ENCODE results near the gene FIGN. TPM values are rescaled to one million over a fixed set of nuclear protein-coding genes. Genes with fewer than 3 reads are reported as not detected.

FIGN gene
- total RNA-seq, 1 experiment from 2014 or later, result 1.5 TPM

GRCh38 chr2:163675388-163675787, 60.4 kb downstream of the FIGN start:
- ChIA-PET CTCF (no interaction called here), POLR2A (ENCODE audit: unreplicated experiment) (no interaction called here)
- intact Hi-C loops (cut with micrococcal nuclease), result no loop called here
- no peaks in the 10 kb centered on the region for H3K36me3 ChIP-seq (ENCODE audit: low read depth, low read length)
- no peak overlapping the region for H3K4me3 ChIP-seq (ENCODE audit: low read length)
- H3K79me2 ChIP-seq (ENCODE audit: low read length), result no peaks in the 10 kb centered on the region
- H3K27ac ChIP-seq (ENCODE audit: low read length), result no peak overlapping the region
- H3K4me2 ChIP-seq (ENCODE audit: low read length), result no peak overlapping the region
- no peaks in the 10 kb centered on the region for H3K9me3 ChIP-seq (ENCODE audit: low read length)
- H2AFZ ChIP-seq (ENCODE audit: low read length), result no peak overlapping the region
- H4K20me1 ChIP-seq (ENCODE audit: low read length), result no peaks in the 10 kb centered on the region
- no TSS peak for BruUV-seq (replicated peaks)
- H3F3A ChIP-seq (ENCODE audit: low read length, unreplicated experiment), result no peaks in the 10 kb centered on the region
- H3K4me1 ChIP-seq (ENCODE audit: insufficient read depth, low read length), result no peaks in the 10 kb centered on the region
- ATAC-seq (no peak), DNase-seq (no peak)
- TF ChIP-seq CTCF (conservative IDR thresholded peaks at IDR 0.05; ENCODE audit: low read depth, low read length) (no peak), EZH2 (IDR thresholded peaks at IDR 0.05; ENCODE audit: low read length, unreplicated experiment) (no peak), EZH2phosphoT487 (IDR thresholded peaks at IDR 0.05; ENCODE audit: borderline replicate concordance, low read length) (no peak)
- H3K27me3 ChIP-seq (ENCODE audit: low read length), result no peaks in the 10 kb centered on the region
- H3K9ac ChIP-seq (ENCODE audit: low read length), result no peak overlapping the region
- H3K9me2 ChIP-seq (replicated peaks; ENCODE audit: low read length), result no peaks in the 10 kb centered on the region

GRCh38 chr2:163673522-163673921, 62.3 kb downstream of the FIGN start:
- ChIA-PET POLR2A (ENCODE audit: unreplicated experiment) (no interaction called here), CTCF (no interaction called here)
- no peak overlapping the region for H3K27ac ChIP-seq (ENCODE audit: low read length)
- TF ChIP-seq EZH2phosphoT487 (IDR thresholded peaks at IDR 0.05; ENCODE audit: borderline replicate concordance, low read length), result no peak
- no peak for TF ChIP-seq EZH2 (IDR thresholded peaks at IDR 0.05; ENCODE audit: low read length, unreplicated experiment)
- TF ChIP-seq CTCF (conservative IDR thresholded peaks at IDR 0.05; ENCODE audit: low read depth, low read length), result no peak
- BruUV-seq (replicated peaks), result no TSS peak
- H3K4me2 ChIP-seq (ENCODE audit: low read length), result no peak overlapping the region
- no peak overlapping the region for H3K9ac ChIP-seq (ENCODE audit: low read length)
- H3K36me3 ChIP-seq (ENCODE audit: low read depth, low read length), result no peaks in the 10 kb centered on the region
- ATAC-seq (no peak), DNase-seq (no peak)
- H3K4me1 ChIP-seq (ENCODE audit: insufficient read depth, low read length), result no peaks in the 10 kb centered on the region
- H3F3A ChIP-seq (ENCODE audit: low read length, unreplicated experiment), result no peaks in the 10 kb centered on the region
- H3K79me2 ChIP-seq (ENCODE audit: low read length), result no peaks in the 10 kb centered on the region
- H3K9me3 ChIP-seq (ENCODE audit: low read length), result no peaks in the 10 kb centered on the region
- H3K27me3 ChIP-seq (ENCODE audit: low read length), result no peaks in the 10 kb centered on the region
- no peaks in the 10 kb centered on the region for H4K20me1 ChIP-seq (ENCODE audit: low read length)
- no peak overlapping the region for H2AFZ ChIP-seq (ENCODE audit: low read length)
- no peak overlapping the region for H3K4me3 ChIP-seq (ENCODE audit: low read length)
- no peaks in the 10 kb centered on the region for H3K9me2 ChIP-seq (replicated peaks; ENCODE audit: low read length)
- intact Hi-C loops (cut with micrococcal nuclease), result no loop called here

- intact Hi-C loops (cut with micrococcal nuclease), result no loop called here
- Histone ChIP-seq H3K4me1 (ENCODE audit: insufficient read depth, low read length) (peaks cover 24% of the 10 kb centered on the region), H3K9ac (ENCODE audit: low read length) (no peak overlapping the region), H3K27ac (ENCODE audit: low read length) (no peak overlapping the region), H3K4me2 (ENCODE audit: low read length) (no peak overlapping the region), H3F3A (ENCODE audit: low read length, unreplicated experiment) (no peaks in the 10 kb centered on the region), H3K36me3 (ENCODE audit: low read depth, low read length) (no peaks in the 10 kb centered on the region), H2AFZ (ENCODE audit: low read length) (no peak overlapping the region), H4K20me1 (ENCODE audit: low read length) (no peaks in the 10 kb centered on the region), H3K27me3 (ENCODE audit: low read length) (no peaks in the 10 kb centered on the region), H3K79me2 (ENCODE audit: low read length) (no peaks in the 10 kb centered on the region), H3K9me2 (replicated peaks; ENCODE audit: low read length) (no peaks in the 10 kb centered on the region), H3K4me3 (ENCODE audit: low read length) (no peak overlapping the region), H3K9me3 (ENCODE audit: low read length) (no peaks in the 10 kb centered on the region)
- no TSS peak for BruUV-seq (replicated peaks)
- DNase-seq (no peak), ATAC-seq (no peak)
- TF ChIP-seq EZH2phosphoT487 (IDR thresholded peaks at IDR 0.05; ENCODE audit: borderline replicate concordance, low read length) (no peak), EZH2 (IDR thresholded peaks at IDR 0.05; ENCODE audit: low read length, unreplicated experiment) (no peak), CTCF (conservative IDR thresholded peaks at IDR 0.05; ENCODE audit: low read depth, low read length) (no peak)
- ChIA-PET CTCF (no interaction called here), POLR2A (ENCODE audit: unreplicated experiment) (no interaction called here)
These were observed 64.9 kb downstream of the FIGN start for GRCh38 chr2:163670929-163671328.
